Neural progenitor cell (in vitro differentiated cells): Measurements from ENCODE around the gene TSSK3. TPM values are rescaled to one million over a fixed set of nuclear protein-coding genes. Genes with fewer than 3 reads are reported as not detected.

Source experiments
- DNase-seq: peaks from one replicate; pipeline ENCODE4 v3.0.0-alpha.2; 2016; ENCODE audit warnings: low spot score
- H2AFZ ChIP-seq: fragments of 200-600 bp; sonication (generic); replicated peaks from 2 replicates; pipeline ENCODE4 v1.6.1; 2016; ENCODE audit warnings: antibody characterized with exemption
- H3F3A ChIP-seq: fragments of 200-600 bp; sonication (generic); 2 replicates; pipeline ENCODE4 v1.6.1; 2016; ENCODE audit warnings: antibody characterized with exemption, low read depth
- H3K27ac ChIP-seq: fragments of 200-600 bp; sonication (generic); 2 replicates; pipeline ENCODE4 v1.5.1; 2016; ENCODE audit warnings: mild to moderate bottlenecking
- H3K27me3 ChIP-seq: fragments of 200-600 bp; sonication (generic); 2 replicates; pipeline ENCODE4 v1.6.1; 2016; ENCODE audit warnings: mild to moderate bottlenecking, moderate library complexity
- H3K36me3 ChIP-seq: fragments of 200-600 bp; sonication (generic); 2 replicates; pipeline ENCODE4 v1.5.1; 2016
- H3K4me1 ChIP-seq: fragments of 200-600 bp; sonication (generic); 2 replicates; pipeline ENCODE4 v1.6.1; 2016; ENCODE audit warnings: mixed run types
- H3K4me2 ChIP-seq: fragments of 200-600 bp; sonication (generic); 2 replicates; pipeline ENCODE4 v1.6.1; 2016
- H3K4me3 ChIP-seq: fragments of 200-600 bp; sonication (generic); 2 replicates; pipeline ENCODE4 v1.5.1; 2016
- H3K79me2 ChIP-seq: fragments of 200-600 bp; sonication (generic); 2 replicates; pipeline ENCODE4 v1.6.1; 2016; ENCODE audit warnings: low read depth
- H3K9ac ChIP-seq: fragments of 200-600 bp; sonication (generic); 2 replicates; pipeline ENCODE4 v1.6.1; 2016
- H3K9me3 ChIP-seq: fragments of 200-600 bp; sonication (generic); 2 replicates; pipeline ENCODE4 v1.5.1; 2016; ENCODE audit warnings: low read depth
- H4K20me1 ChIP-seq: fragments of 200-600 bp; sonication (generic); 2 replicates; pipeline ENCODE4 v1.6.1; 2016; ENCODE audit warnings: low read depth
- H3K27ac Mint-ChIP-seq: 3 replicates; pipeline ENCODE4 v1.8.0; 2021; ENCODE audit warnings: mixed read lengths
- H3K27me3 Mint-ChIP-seq: 2 replicates; pipeline ENCODE4 v1.8.0; 2022; ENCODE audit warnings: low read depth, mild to moderate bottlenecking, inconsistent platforms, moderate library complexity, mixed read lengths; ENCODE audit not compliant: insufficient read depth
- H3K36me3 Mint-ChIP-seq: 3 replicates; pipeline ENCODE4 v1.8.0; 2021; ENCODE audit warnings: mixed read lengths
- H3K4me1 Mint-ChIP-seq: 3 replicates; pipeline ENCODE4 v1.8.0; 2021; ENCODE audit warnings: mixed read lengths
- H3K4me3 Mint-ChIP-seq: 3 replicates; pipeline ENCODE4 v1.8.0; 2021; ENCODE audit warnings: mild to moderate bottlenecking, moderate library complexity, mixed read lengths
- H3K9me3 Mint-ChIP-seq: 3 replicates; pipeline ENCODE4 v1.8.0; 2020; ENCODE audit warnings: mixed read lengths
- CTCF ChIP-seq: fragments of 200-600 bp; sonication (generic); IDR thresholded peaks from 2 replicates; pipeline ENCODE4 v1.5.1; 2017; ENCODE audit warnings: antibody characterized with exemption, mild to moderate bottlenecking
- EZH2 ChIP-seq: fragments of 200-600 bp; sonication (generic); IDR thresholded peaks from 2 replicates; pipeline ENCODE4 v1.6.1; 2017; ENCODE audit warnings: antibody characterized with exemption, mild to moderate bottlenecking, moderate library complexity
- EZH2phosphoT487 ChIP-seq: fragments of 200-600 bp; sonication (generic); IDR thresholded peaks from 2 replicates; pipeline ENCODE4 v1.6.1; 2017; ENCODE audit warnings: antibody characterized with exemption
- total RNA-seq: library from RNA; depleted of rRNA; stranded (reverse); fragments of >200 nt; gene quantifications from 2 replicates; pipeline ENCODE4 v1.2.3, GENCODE V29; 2015; ENCODE audit warnings: low replicate concordance

TSSK3 gene
- total RNA-seq, 1 donor from 2014 or later, result not detected

GRCh38 chr1:32386676-32387392, 24.5 kb downstream of the TSSK3 start:
- H3F3A ChIP-seq, result no peaks in the 10 kb centered on the region
- peaks cover 9% of the 10 kb centered on the region for H3K79me2 ChIP-seq
- no peak overlapping the region for H2AFZ ChIP-seq
- Mint-ChIP-seq H3K27me3 (no peaks in the 10 kb centered on the region), H3K9me3 (no peaks in the 10 kb centered on the region), H3K4me1 (no peaks in the 10 kb centered on the region), H3K4me3 (no peak overlapping the region), H3K27ac (no peak overlapping the region), H3K36me3 (peaks cover 12% of the 10 kb centered on the region)
- H3K36me3 ChIP-seq, result no peaks in the 10 kb centered on the region
- TF ChIP-seq EZH2 (no peak), EZH2phosphoT487 (no peak), CTCF (no peak)
- no peak overlapping the region for H3K4me2 ChIP-seq
- H4K20me1 ChIP-seq, result peaks cover 10% of the 10 kb centered on the region
- H3K4me1 ChIP-seq, result no peaks in the 10 kb centered on the region
- no peaks in the 10 kb centered on the region for H3K9me3 ChIP-seq
- no peaks in the 10 kb centered on the region for H3K27me3 ChIP-seq
- H3K27ac ChIP-seq, result no peak overlapping the region
- H3K4me3 ChIP-seq, result no peak overlapping the region
- DNase-seq, result no peak
- no peak overlapping the region for H3K9ac ChIP-seq

- no peaks in the 10 kb centered on the region for H3K9me3 ChIP-seq
- Mint-ChIP-seq H3K4me1 (peaks cover 11% of the 10 kb centered on the region), H3K4me3 (no peak overlapping the region), H3K27ac (no peak overlapping the region), H3K9me3 (no peaks in the 10 kb centered on the region), H3K36me3 (peaks cover 9% of the 10 kb centered on the region), H3K27me3 (no peaks in the 10 kb centered on the region)
- H3K36me3 ChIP-seq, result no peaks in the 10 kb centered on the region
- H4K20me1 ChIP-seq, result peaks cover 16% of the 10 kb centered on the region
- H3K27me3 ChIP-seq, result no peaks in the 10 kb centered on the region
- no peak overlapping the region for H3K4me3 ChIP-seq
- H3K4me2 ChIP-seq, result no peak overlapping the region
- no peak overlapping the region for H3K27ac ChIP-seq
- peaks cover 7% of the 10 kb centered on the region for H3K4me1 ChIP-seq
- H2AFZ ChIP-seq, result no peak overlapping the region
- H3K79me2 ChIP-seq, result peaks cover 27% of the 10 kb centered on the region
- H3F3A ChIP-seq, result no peaks in the 10 kb centered on the region
- TF ChIP-seq CTCF (no peak), EZH2 (no peak), EZH2phosphoT487 (no peak)
- no peak overlapping the region for H3K9ac ChIP-seq
- DNase-seq, result no peak
Observed at GRCh38 chr1:32388641-32389040, 26.3 kb downstream of the TSSK3 start.

GRCh38 chr1:32390904-32391870, 28.8 kb downstream of the TSSK3 start:
- H3K4me2 ChIP-seq, result no peak overlapping the region
- no peak overlapping the region for H3K4me3 Mint-ChIP-seq
- peaks cover 44% of the 10 kb centered on the region for H3K79me2 ChIP-seq
- no peak overlapping the region for H2AFZ ChIP-seq
- peaks cover 18% of the 10 kb centered on the region for H3F3A ChIP-seq
- no peaks in the 10 kb centered on the region for H3K27me3 ChIP-seq
- H3K4me1 Mint-ChIP-seq, result peaks cover 20% of the 10 kb centered on the region
- H3K9me3 ChIP-seq, result no peaks in the 10 kb centered on the region
- H4K20me1 ChIP-seq, result peaks cover 17% of the 10 kb centered on the region
- no peak for TF ChIP-seq EZH2
- no peak for TF ChIP-seq EZH2phosphoT487
- no peak for TF ChIP-seq CTCF
- no peak overlapping the region for H3K27ac ChIP-seq
- no peak overlapping the region for H3K27ac Mint-ChIP-seq
- no peak overlapping the region for H3K4me3 ChIP-seq
- H3K9ac ChIP-seq, result no peak overlapping the region
- H3K36me3 ChIP-seq, result no peaks in the 10 kb centered on the region
- H3K27me3 Mint-ChIP-seq, result no peaks in the 10 kb centered on the region
- peaks cover 14% of the 10 kb centered on the region for H3K4me1 ChIP-seq
- no peaks in the 10 kb centered on the region for H3K9me3 Mint-ChIP-seq
- no peak for DNase-seq
- H3K36me3 Mint-ChIP-seq, result peaks cover 6% of the 10 kb centered on the region
